ENCODE results near the gene MADD. TPM values are rescaled to one million over a fixed set of nuclear protein-coding genes. Genes with fewer than 3 reads are reported as not detected.
"Not testable (repeated sequence)": the region's sequence is repeated elsewhere in the genome, so short reads cannot be mapped to it uniquely, and the experiment has no call there.

MADD gene
- total RNA-seq, 1 experiment from 2014 or later = 31.2 TPM

GRCh38 chr11:47306484-47306844 is 36.5 kb downstream of the MADD start:
- DNase-seq = no peak

GRCh38 chr11:47308050-47308823 is 38.3 kb downstream of the MADD start:
- Histone ChIP-seq H3K27me3 (ENCODE audit: low read length) (no peaks in the 10 kb centered on the region), H3K36me3 (ENCODE audit: insufficient read depth, low read length) (peaks cover 26% of the 10 kb centered on the region; the same call in 1 of the 2 replicates), H3K4me1 (ENCODE audit: low read length) (peaks cover 21% of the 10 kb centered on the region), H3K4me2 (ENCODE audit: low read depth, low read length, poor library complexity, severe bottlenecking) (no peak overlapping the region), H3K9ac (ENCODE audit: low read length) (no peak overlapping the region), H3K27ac (ENCODE audit: low read length) (no peak overlapping the region), H3K79me2 (ENCODE audit: low read length) (peaks cover 7% of the 10 kb centered on the region; the same call in 1 of the 2 replicates), H4K20me1 (ENCODE audit: insufficient read depth, low read depth, low read length) (no peaks in the 10 kb centered on the region; the same call in 1 of the 2 replicates), H3K9me3 (ENCODE audit: low read length) (no peaks in the 10 kb centered on the region), H3K4me3 (ENCODE audit: low read length) (no peak overlapping the region), H3K9me2 (replicated peaks; ENCODE audit: insufficient read depth, low read length) (no peaks in the 10 kb centered on the region), H2AFZ (ENCODE audit: low read length) (no peak overlapping the region)
- DNase-seq = no peak

More at GRCh38 chr11:47306484-47306844, 36.5 kb downstream of the MADD start:
- H3K9ac ChIP-seq (ENCODE audit: low read length) = peak overlapping the region; percentile 32
- H3K9me2 ChIP-seq (replicated peaks; ENCODE audit: insufficient read depth, low read length) = no peaks in the 10 kb centered on the region
- no peaks in the 10 kb centered on the region for H3K27me3 ChIP-seq (ENCODE audit: low read length)
- peaks cover 33% of the 10 kb centered on the region for H3K36me3 ChIP-seq (ENCODE audit: insufficient read depth, low read length)
- H3K27ac ChIP-seq (ENCODE audit: low read length) = peak overlapping the region; percentile 65
- no peak overlapping the region for H2AFZ ChIP-seq (ENCODE audit: low read length)
- peaks cover 16% of the 10 kb centered on the region; the same call in 1 of the 2 replicates for H3K79me2 ChIP-seq (ENCODE audit: low read length)
- no peaks in the 10 kb centered on the region for H3K9me3 ChIP-seq (ENCODE audit: low read length)
- H3K4me1 ChIP-seq (ENCODE audit: low read length) = peaks cover 21% of the 10 kb centered on the region
- H4K20me1 ChIP-seq (ENCODE audit: insufficient read depth, low read depth, low read length) = no peaks in the 10 kb centered on the region; the same call in 1 of the 2 replicates
- H3K4me3 ChIP-seq (ENCODE audit: low read length) = no peak overlapping the region
- no peak overlapping the region for H3K4me2 ChIP-seq (ENCODE audit: low read depth, low read length, poor library complexity, severe bottlenecking)

- Histone ChIP-seq H3K36me3 (ENCODE audit: insufficient read depth, low read length) (peaks cover 26% of the 10 kb centered on the region; the same call in 1 of the 2 replicates), H3K9me3 (ENCODE audit: low read length) (no peaks in the 10 kb centered on the region), H3K27me3 (ENCODE audit: low read length) (no peaks in the 10 kb centered on the region)
Observed at GRCh38 chr11:47314992-47315391, 45.1 kb downstream of the MADD start.

GRCh38 chr11:47316501-47316900 is 46.6 kb downstream of the MADD start:
- DNase-seq; H2AFZ ChIP-seq (ENCODE audit: low read length); H4K20me1 ChIP-seq (ENCODE audit: insufficient read depth, low read depth, low read length); H3K27me3 ChIP-seq (ENCODE audit: low read length); H3K9me3 ChIP-seq (ENCODE audit: low read length); H3K4me2 ChIP-seq (ENCODE audit: low read depth, low read length, poor library complexity, severe bottlenecking); H3K79me2 ChIP-seq (ENCODE audit: low read length); H3K4me3 ChIP-seq (ENCODE audit: low read length); H3K9me2 ChIP-seq (replicated peaks; ENCODE audit: insufficient read depth, low read length): not testable (repeated sequence)
- Histone ChIP-seq H3K9ac (ENCODE audit: low read length) (peak overlapping the region; percentile 48; the same call in 1 of the 2 replicates), H3K27ac (ENCODE audit: low read length) (peak overlapping the region; percentile 97), H3K4me1 (ENCODE audit: low read length) (peaks cover 31% of the 10 kb centered on the region), H3K36me3 (ENCODE audit: insufficient read depth, low read length) (peaks cover 22% of the 10 kb centered on the region; the same call in 1 of the 2 replicates)

More at GRCh38 chr11:47314992-47315391, 45.1 kb downstream of the MADD start:
- peaks cover 31% of the 10 kb centered on the region for H3K4me1 ChIP-seq (ENCODE audit: low read length)
- no peak overlapping the region for H3K9ac ChIP-seq (ENCODE audit: low read length)
- no peaks in the 10 kb centered on the region for H3K9me2 ChIP-seq (replicated peaks; ENCODE audit: insufficient read depth, low read length)
- H3K4me3 ChIP-seq (ENCODE audit: low read length) = no peak overlapping the region
- H3K27ac ChIP-seq (ENCODE audit: low read length) = peak overlapping the region; percentile 48; the same call in 1 of the 2 replicates
- DNase-seq = no peak
- no peaks in the 10 kb centered on the region for H4K20me1 ChIP-seq (ENCODE audit: insufficient read depth, low read depth, low read length)
- no peak overlapping the region for H2AFZ ChIP-seq (ENCODE audit: low read length)
- H3K79me2 ChIP-seq (ENCODE audit: low read length) = peaks cover 8% of the 10 kb centered on the region; the same call in 1 of the 2 replicates
- no peak overlapping the region for H3K4me2 ChIP-seq (ENCODE audit: low read depth, low read length, poor library complexity, severe bottlenecking)

GRCh38 chr11:47317064-47317828 is 47.3 kb downstream of the MADD start:
- Histone ChIP-seq H3K36me3 (ENCODE audit: insufficient read depth, low read length) (peaks cover 17% of the 10 kb centered on the region; the same call in 1 of the 2 replicates), H3K9ac (ENCODE audit: low read length) (peak overlapping the region; percentile 48), H3K9me2 (replicated peaks; ENCODE audit: insufficient read depth, low read length) (no peaks in the 10 kb centered on the region), H3K4me2 (ENCODE audit: low read depth, low read length, poor library complexity, severe bottlenecking) (peak overlapping the region; percentile 66), H3K4me3 (ENCODE audit: low read length) (peak overlapping the region; percentile 16; the same call in 1 of the 2 replicates), H3K9me3 (ENCODE audit: low read length) (no peaks in the 10 kb centered on the region), H2AFZ (ENCODE audit: low read length) (no peak overlapping the region), H3K4me1 (ENCODE audit: low read length) (peaks cover 31% of the 10 kb centered on the region), H3K27me3 (ENCODE audit: low read length) (no peaks in the 10 kb centered on the region), H3K79me2 (ENCODE audit: low read length) (peaks cover 6% of the 10 kb centered on the region; the same call in 1 of the 2 replicates), H4K20me1 (ENCODE audit: insufficient read depth, low read depth, low read length) (no peaks in the 10 kb centered on the region), H3K27ac (ENCODE audit: low read length) (peak overlapping the region; percentile 97)
- peak; percentile 77 for DNase-seq

- DNase-seq = peak; percentile 84
- Histone ChIP-seq H2AFZ (ENCODE audit: low read length) (no peak overlapping the region), H3K4me3 (ENCODE audit: low read length) (peak overlapping the region; percentile 43), H3K9me3 (ENCODE audit: low read length) (no peaks in the 10 kb centered on the region), H3K27ac (ENCODE audit: low read length) (peak overlapping the region; percentile 97), H3K4me1 (ENCODE audit: low read length) (peaks cover 31% of the 10 kb centered on the region), H4K20me1 (ENCODE audit: insufficient read depth, low read depth, low read length) (no peaks in the 10 kb centered on the region), H3K9me2 (replicated peaks; ENCODE audit: insufficient read depth, low read length) (no peaks in the 10 kb centered on the region), H3K27me3 (ENCODE audit: low read length) (no peaks in the 10 kb centered on the region), H3K79me2 (ENCODE audit: low read length) (peaks cover 6% of the 10 kb centered on the region; the same call in 1 of the 2 replicates), H3K9ac (ENCODE audit: low read length) (peak overlapping the region; percentile 66), H3K4me2 (ENCODE audit: low read depth, low read length, poor library complexity, severe bottlenecking) (peak overlapping the region; percentile 66), H3K36me3 (ENCODE audit: insufficient read depth, low read length) (peaks cover 14% of the 10 kb centered on the region; the same call in 1 of the 2 replicates)
Observed at GRCh38 chr11:47318166-47318565, 48.2 kb downstream of the MADD start.

- Histone ChIP-seq H3K9me2 (replicated peaks; ENCODE audit: insufficient read depth, low read length) (no peaks in the 10 kb centered on the region), H3K79me2 (ENCODE audit: low read length) (peaks cover 2% of the 10 kb centered on the region; the same call in 1 of the 2 replicates), H3K4me2 (ENCODE audit: low read depth, low read length, poor library complexity, severe bottlenecking) (no peak overlapping the region), H3K27me3 (ENCODE audit: low read length) (no peaks in the 10 kb centered on the region), H3K4me3 (ENCODE audit: low read length) (no peak overlapping the region), H3K9me3 (ENCODE audit: low read length) (no peaks in the 10 kb centered on the region), H3K9ac (ENCODE audit: low read length) (no peak overlapping the region), H3K27ac (ENCODE audit: low read length) (no peak overlapping the region), H3K36me3 (ENCODE audit: insufficient read depth, low read length) (peaks cover 11% of the 10 kb centered on the region), H2AFZ (ENCODE audit: low read length) (no peak overlapping the region), H3K4me1 (ENCODE audit: low read length) (peaks cover 19% of the 10 kb centered on the region), H4K20me1 (ENCODE audit: insufficient read depth, low read depth, low read length) (no peaks in the 10 kb centered on the region)
- no peak for DNase-seq
Observed at GRCh38 chr11:47324520-47324919, 54.6 kb downstream of the MADD start.

All from Karpas-422 (cell line).